Hematopoietic multipotent progenitor cell treated with erythropoietin and hydrocortisone succinate and interleukin-3 and kit ligand, for 8 days (in vitro differentiated cells): ENCODE data around the gene DAO.
A peak's percentile ranks its signal among the peaks of the same experiment; 100 is the strongest.
"Not testable (repeated sequence)": the region's sequence is repeated elsewhere in the genome, so short reads cannot be mapped to it uniquely, and the experiment has no call there.

Experiments used
- DNase-seq: peaks from one replicate; pipeline ENCODE4 v3.0.0-alpha.2; 2015

The DAO gene

DNA sequence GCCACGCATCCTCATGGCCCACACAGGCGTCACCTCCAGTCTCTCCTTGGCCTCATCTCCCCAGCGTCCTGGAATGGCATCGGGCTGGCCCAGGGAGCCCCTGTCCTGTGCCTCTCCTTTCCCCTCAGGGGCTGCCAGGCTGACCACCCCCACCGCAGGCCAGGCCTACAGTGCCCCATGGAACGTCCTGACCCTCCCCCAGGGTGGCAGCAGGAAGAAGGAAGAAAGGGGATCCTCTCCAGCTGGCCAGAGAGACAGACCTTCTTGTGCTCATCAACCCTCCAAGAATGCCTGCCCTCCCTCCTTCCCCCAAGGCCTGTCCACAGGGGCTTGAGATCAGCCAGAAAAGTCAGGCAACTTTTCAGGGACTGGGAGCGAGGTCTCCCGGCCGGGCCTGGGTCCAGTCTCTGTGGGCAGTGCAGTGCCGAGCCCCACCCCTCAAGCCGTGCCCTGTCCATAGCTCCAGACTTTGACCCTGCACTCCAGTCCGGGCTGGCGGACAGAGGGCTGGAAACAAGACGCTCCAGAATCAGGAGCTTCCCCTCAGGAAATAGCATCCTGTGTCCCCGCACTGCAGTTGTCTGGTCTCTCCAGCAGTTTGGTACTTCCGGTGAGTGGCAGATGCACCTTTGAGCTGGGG, at the start of gene DAO:
Gene DAO, plus strand, starts transcription at position 478 of the 640 bp plus-strand sequence. CDS start 4,915 bp downstream, outside the sequence.
- DNase-seq = no peak

DNA sequence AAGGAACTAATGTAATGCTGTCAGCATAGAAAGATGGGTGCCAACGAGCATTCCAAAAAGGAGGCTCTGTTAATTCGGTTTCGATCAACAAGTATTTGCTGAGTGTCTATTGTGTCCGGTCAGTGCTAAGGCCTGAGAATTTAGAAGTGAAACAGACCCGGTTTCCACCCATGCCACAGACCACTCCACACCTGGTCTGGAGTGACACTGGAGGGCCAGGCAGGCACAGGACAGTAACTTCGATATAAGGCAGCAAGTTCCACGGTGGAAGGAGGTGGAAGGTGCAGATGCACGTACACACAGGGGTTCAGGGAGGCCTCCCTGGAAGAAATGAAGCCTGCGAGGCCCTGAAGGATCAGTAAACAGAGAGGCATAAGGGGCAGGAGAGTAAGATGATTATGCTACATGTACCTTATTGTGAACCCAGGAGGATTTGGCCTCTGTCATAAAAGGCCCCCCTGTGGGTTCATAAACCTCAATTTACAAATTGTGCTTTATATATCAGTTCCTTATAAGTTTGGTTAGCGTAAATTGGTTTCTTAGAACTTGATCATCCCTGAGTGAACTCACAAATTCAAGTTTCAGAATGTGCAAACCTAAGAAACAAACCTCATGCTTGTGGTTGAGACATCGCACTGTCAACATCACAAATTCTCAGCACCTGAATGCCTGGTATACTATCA, 48.4 kb upstream of the DAO start:
- DNase-seq = no peak

- no peak for DNase-seq
These were observed 47.7 kb upstream of the DAO start for GRCh38 chr12:108832208-108832607.

DNA sequence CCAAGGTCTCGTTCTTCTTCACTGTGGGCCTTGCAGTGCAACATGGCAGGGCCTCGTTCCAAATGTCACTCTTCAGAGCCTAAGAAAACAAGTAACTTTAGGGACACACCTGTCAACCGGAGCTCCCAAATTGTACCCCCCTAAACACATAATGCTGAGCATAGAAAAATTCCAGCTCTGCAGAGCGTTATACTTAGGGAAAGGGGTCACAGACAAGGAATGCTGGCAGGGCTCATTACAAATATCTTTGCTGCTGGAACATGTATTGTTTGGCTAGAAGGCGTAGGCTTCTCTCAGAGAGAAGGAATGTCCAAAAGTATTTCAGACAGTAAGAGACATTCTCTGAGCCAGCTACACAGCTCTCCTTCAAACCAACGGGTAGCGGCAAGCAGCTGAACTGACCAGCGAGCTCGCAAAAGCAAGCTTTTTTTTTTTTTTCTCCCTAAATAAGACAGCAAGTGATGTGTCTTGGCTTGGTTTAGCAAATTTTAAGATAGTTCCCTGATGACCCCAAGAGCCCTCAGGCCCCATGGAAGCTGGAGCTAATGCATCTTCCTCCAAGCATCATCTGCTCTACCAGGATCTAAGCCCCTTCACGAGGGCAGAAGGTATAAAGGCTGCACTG, 47.0 kb upstream of the DAO start:
- no peak for DNase-seq

DNA sequence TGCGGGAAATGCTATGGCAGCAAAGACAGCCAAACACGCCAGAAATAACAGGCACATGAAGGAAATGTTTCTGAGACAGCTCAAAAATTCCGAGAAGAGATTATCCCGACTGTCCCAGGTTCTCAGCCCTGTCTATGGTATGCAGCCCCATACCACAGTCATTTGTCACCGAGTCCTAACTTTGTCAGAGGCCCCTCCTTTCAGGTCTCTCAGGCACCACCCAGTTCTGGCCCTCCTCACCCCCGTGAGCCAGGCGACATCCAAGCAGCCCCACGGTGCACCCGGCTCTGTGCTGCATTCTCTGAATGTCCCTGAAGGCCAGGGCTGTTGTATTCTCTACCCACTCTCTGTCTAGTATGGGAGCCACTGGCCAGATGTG, 46.5 kb upstream of the DAO start:
- no peak for DNase-seq

DNA sequence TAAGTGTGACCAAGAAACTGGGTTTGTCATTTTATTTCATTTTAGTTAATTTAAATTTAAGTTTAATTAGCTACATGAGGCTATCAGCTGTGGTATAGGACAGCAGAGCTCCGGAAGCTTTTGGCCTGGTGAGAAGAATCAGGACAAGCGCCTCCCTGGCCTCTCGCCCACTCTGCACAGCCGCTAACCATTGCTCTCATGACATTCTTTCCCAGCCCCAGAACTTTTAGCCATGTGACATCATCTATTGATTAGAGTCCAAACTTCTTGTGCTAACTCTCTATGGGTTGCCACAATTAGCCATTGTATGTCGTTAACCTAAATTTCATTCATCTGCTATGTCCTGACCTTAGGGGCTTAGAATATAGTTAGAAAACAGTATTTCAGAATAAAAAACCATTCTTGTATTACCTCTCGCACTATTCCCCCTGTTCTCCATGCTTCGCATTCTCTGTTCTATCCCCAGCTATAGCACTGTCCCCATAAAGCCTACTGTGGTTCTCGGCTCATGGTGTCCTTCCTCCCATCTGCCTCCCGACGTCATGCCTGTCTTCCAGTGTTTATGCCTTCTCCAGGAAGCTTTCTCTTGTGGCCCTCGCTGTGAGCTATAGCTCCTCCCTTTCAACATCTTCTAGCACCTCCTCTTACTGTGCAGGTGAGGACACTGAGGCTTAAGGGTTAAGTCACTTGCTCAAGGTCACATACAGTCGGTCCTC, 46.0 kb upstream of the DAO start:
- DNase-seq = no peak

GRCh38 chr12:108835860-108836634, 43.8 kb upstream of the DAO start:
- no peak for DNase-seq

GRCh38 chr12:108837239-108837638, 42.7 kb upstream of the DAO start:
- no peak for DNase-seq

DNA sequence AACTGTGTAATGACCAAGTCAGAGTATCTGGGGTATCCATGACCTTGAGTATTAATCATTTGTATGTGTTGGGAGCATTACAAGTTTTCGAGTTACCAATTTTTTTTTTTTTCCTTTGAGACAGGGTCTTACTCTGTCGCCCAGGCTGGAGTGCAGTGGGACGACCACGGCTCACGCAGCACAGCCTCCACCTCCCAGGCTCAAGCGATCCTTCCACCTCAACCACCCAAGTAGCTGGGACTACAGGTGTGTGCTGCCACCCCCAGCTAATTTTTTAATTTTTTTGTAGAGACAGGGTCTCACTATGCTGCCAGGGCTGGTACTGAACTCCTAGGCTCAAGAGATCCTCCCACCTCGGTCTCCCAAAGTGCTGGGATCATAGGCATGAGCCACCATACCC, 42.2 kb upstream of the DAO start:
- DNase-seq = no peak

DNA sequence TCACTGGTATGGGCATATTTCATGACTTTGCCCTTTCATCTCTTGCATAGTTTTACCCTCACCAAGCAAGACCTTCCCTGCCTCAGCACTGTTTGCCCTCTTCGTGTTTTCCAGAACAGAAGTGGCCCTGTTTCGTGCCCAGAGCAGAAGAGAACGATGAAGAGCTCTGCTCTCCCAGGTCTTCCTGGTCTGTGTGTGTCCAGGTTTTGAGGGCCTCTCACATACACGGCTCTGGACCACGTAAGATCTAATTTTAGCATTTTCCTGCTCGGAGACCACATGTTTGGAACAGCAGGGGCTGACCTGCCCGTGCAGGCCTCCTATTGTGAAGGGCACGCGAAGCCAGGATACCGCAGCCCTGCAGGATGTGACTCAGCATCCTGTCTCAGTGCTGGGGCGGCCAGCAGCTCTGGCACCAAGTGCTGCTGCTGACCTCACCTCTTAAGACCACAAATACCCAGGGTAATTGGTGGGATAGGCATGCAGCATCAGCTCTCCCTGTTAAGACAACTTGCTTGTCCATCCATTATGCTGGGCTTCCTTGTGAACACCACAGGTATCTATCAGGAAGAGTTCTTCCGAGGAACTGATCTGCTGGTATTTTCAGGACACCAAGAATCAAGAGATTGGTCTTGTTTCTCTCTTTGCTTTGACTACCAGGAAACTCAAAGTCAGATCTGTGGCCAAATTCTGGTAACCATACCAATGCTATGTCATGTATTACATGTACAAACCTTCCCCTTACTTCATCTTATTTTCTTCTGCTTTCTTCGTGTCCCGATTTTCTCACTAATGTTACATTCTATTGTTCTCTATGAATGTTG, 41.5 kb upstream of the DAO start:
- peak; percentile 88 for DNase-seq

DNA sequence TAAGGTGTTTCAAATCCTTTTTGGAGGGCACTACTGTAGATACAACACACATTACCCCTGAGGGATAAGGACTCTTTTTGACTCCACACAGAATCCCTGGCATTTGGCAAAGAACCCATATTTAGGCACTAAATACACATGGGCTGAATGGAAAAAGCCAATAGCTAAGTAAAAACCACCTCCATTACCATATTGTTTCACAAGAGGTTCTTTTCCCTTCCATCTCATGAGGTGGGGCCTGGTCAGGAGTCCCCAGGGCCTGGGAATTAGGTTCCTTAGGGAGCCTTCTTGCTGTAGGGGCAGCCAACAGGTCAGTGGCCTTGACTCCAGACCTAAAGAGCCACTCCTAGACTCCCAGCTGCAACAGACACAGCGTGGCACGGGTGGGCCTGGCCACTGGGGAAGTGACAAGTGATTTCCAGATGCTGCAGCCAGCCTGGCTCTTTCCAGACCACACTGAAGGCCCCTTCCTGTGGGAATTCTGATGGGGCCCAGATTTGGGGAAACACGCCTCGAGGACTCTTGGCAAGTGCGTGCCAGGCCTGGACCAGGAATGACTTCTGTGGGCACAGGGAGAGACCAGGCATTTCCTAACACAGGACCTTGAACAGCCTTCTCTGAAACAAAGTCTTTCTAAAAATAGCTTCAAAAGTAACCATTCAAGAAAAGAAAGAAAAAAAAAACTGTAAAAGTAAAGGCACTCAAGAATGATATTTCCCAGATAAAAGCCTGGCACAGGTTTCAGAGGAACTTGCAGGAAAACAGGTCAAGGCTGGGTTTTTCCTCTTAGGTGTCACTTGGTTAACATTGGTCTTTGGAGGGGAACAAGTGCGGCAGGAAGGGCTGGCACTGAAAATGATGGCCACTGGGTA, 40.6 kb upstream of the DAO start:
- DNase-seq = no peak

DNA sequence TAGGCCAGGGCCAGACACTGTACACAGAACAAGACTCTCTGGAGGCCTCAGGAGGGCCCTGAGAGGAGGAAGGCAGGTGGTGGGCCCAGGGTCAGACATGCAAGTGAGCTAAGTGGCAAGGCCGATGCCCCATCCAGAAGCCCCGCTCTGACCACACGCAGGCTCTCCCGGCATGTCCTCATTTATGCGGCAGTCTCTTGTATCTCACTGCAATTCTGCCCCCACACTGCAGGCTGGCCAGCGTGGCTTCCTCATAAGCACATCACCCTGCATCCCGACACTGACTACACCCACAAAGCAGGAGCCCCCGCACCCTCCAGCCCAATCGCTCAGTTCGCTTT, 40.0 kb upstream of the DAO start:
- DNase-seq = no peak

DNA sequence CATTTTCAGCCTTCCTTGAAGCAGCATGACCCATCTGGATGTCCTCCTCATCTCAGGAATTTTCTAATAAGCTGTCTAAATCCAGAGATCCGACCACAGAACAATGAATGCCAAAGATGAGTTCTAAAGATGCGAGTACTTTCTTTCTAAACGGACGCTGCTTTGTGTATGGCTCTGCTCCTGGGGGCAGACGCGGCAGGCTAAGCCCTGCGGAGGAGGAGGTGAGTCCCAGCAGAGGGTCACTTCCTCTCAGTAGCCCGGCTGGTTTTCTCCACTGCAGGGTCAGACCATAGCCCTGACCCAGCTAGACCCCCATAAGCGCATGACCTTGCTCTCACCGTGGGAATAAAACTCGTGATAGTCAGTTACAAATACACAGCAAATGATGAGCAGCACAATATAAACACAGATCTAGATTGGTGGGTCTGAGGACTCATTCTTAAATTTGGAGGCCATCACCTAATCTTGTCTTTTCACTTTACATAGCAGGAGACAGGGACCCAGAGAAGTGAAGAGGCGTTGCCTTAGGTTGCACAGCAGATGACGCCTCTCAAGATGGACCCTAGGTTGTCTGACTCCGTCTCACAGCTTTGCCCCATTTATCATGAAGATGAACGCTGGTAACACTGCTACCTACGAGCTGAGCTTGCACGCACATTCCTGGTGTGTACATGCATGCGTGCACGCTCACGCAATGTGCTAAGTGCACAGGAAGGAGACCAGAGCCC, 39.1 kb upstream of the DAO start:
- DNase-seq = no peak

DNA sequence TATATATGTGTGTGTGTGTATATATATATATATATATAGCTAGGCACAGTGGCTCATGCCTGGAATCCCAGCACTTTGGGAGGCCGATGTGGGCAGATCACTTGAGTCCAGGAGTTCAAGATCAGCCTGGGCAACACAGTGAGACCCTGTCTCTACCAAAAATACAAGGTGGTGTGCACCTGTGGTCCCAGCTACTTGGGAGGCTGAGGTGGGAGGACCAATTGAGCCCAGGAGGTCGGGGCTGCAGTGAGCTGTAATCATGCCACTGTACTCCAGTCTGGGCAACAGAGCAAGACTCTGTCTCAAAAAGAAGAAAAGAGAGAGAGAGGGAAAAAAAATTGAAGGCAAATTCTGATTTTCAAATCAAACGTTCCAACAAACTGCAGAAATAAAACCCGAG, 38.1 kb upstream of the DAO start:
- not testable (repeated sequence) for DNase-seq

- no peak for DNase-seq
These were observed 37.5 kb upstream of the DAO start for GRCh38 chr12:108842361-108842760.

- DNase-seq = no peak
These were observed 36.7 kb upstream of the DAO start for GRCh38 chr12:108843187-108843586.

DNA sequence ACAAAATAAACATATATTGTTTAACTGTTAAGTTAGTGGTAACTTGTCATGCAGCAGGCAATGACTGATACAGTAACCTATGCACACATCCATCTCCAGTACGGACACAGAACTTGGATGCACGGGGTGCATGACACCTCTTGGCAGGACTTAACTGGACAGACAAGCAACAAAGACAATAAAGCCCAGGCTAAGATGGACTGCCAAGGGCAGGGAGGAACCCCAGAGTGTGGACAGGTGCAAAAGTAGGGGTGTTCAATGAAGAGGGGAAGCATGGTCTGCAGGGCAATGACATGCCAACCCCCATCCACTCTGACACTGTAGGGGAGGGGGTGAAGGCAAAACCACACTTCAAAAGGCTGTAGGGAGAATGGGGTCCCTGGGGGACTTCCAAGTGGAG, 34.2 kb upstream of the DAO start:
- no peak for DNase-seq

- DNase-seq = no peak
These were observed 33.6 kb upstream of the DAO start for GRCh38 chr12:108846290-108846701.

DNA sequence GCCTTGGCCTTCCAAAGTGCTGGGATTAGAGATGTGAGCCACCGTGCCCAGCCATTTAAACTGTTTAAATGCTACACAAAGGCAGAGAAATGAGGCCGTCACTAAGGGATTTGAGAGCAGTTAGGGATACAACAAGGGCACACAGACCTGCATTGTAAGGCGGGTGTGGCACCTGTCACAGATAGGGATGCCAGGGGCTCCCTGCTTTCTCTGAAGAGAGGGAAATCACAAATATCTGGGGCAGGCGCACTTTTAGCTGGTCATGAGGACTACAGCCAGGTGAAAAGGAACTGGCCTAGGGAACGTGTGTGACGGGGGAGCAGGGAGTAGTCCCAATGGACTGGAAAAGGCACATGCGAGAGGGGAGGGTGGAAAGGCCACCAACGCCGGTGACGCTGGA, 32.2 kb upstream of the DAO start:
- no peak for DNase-seq

DNA sequence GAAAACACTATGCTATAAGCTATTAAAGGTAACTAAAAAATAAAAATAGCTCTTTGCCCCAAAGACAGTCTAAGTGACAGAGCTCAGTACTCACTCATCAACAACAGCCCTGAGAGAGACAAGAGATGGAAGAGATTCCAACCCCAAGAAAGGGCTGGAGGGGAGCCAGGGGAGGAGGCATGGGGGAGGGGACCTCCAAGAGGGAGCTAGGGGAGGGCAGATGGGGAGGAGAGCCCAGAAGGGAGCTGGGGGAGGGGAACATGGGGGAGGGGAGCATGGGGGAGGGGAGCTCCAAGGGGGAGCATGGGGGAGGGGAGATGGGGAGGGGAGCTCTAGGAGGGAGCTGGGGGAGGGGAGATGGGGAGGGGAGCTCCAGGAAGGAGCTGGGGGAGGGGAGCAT, 30.2 kb upstream of the DAO start:
- peak; percentile 36 for DNase-seq
